Smooth muscle cell (in vitro differentiated cells): ENCODE measurements around the gene MOGAT1. TPM values are rescaled to one million over a fixed set of nuclear protein-coding genes. Genes with fewer than 3 reads are reported as not detected.

Source experiments
- DNase-seq: peaks from one replicate; lab custom pipeline; 2025; ENCODE audit not compliant: unreplicated experiment; lab: John Stamatoyannopoulos, UW
- H2AFZ ChIP-seq: fragments of 200-600 bp; sonication (generic); 2 replicates; pipeline ENCODE4 v1.6.0; 2016; ENCODE audit warnings: antibody characterized with exemption, low read depth, mild to moderate bottlenecking
- H3F3A ChIP-seq: fragments of 200-600 bp; sonication (generic); 2 replicates; pipeline ENCODE4 v1.6.0; 2017; ENCODE audit warnings: antibody characterized with exemption, low read depth
- H3K27ac ChIP-seq: fragments of 200-600 bp; sonication (generic); 2 replicates; pipeline ENCODE4 v1.5.1; 2016; ENCODE audit warnings: low read depth, mild to moderate bottlenecking
- H3K27me3 ChIP-seq: fragments of 200-600 bp; sonication (generic); 2 replicates; pipeline ENCODE4 v1.6.1; 2016; ENCODE audit warnings: low read depth, mild to moderate bottlenecking
- H3K36me3 ChIP-seq: fragments of 200-600 bp; sonication (generic); 2 replicates; pipeline ENCODE4 v1.5.1; 2016; ENCODE audit warnings: low read depth
- H3K4me1 ChIP-seq: fragments of 200-600 bp; sonication (generic); 2 replicates; pipeline ENCODE4 v1.5.1; 2016; ENCODE audit warnings: low read depth
- H3K4me2 ChIP-seq: fragments of 200-600 bp; sonication (generic); 2 replicates; pipeline ENCODE4 v1.6.0; 2016; ENCODE audit warnings: mild to moderate bottlenecking
- H3K4me3 ChIP-seq: fragments of 200-600 bp; sonication (generic); 2 replicates; pipeline ENCODE4 v1.5.1; 2016; ENCODE audit warnings: mild to moderate bottlenecking
- H3K79me2 ChIP-seq: fragments of 200-600 bp; sonication (generic); 2 replicates; pipeline ENCODE4 v1.6.0; 2016; ENCODE audit warnings: low read depth, mild to moderate bottlenecking
- H3K9ac ChIP-seq: fragments of 200-600 bp; sonication (generic); 2 replicates; pipeline ENCODE4 v1.6.0; 2016; ENCODE audit warnings: low read depth
- H3K9me3 ChIP-seq: fragments of 200-600 bp; sonication (generic); replicated peaks from 2 replicates; pipeline ENCODE4 v1.5.1; 2016; ENCODE audit warnings: low read depth
- H4K20me1 ChIP-seq: fragments of 200-600 bp; sonication (generic); 2 replicates; pipeline ENCODE4 v1.6.0; 2016; ENCODE audit warnings: low read depth
- WGBS: methylation state at CpG from one replicate; pipeline ENCODE4 v1.1.7; 2016; ENCODE audit warnings: low lambda C conversion rate; 5-methylcytosine and 5-hydroxymethylcytosine counted together
- polyA plus RNA-seq: library from polyadenylated mRNA; unstranded; fragments of >200 nt; fragmentation: Nextera tagmentation; extraction: Ambion mirVana; gene quantifications from 2 replicates; pipeline ENCODE4 v1.2.1, GENCODE V29; 2016
- total RNA-seq: library from RNA; depleted of rRNA; stranded (reverse); fragments of >200 nt; gene quantifications from 2 replicates; pipeline ENCODE4 v1.2.3, GENCODE V29; 2014
- TF ChIP-seq, protein P1 (sequence below): fragments of 200-600 bp; sonication (generic); IDR thresholded peaks from 2 replicates; pipeline ENCODE4 v1.5.1; 2017; ENCODE audit warnings: borderline replicate concordance, mild to moderate bottlenecking, antibody characterized with exemption; ENCODE audit not compliant: insufficient read depth, poor library complexity, severe bottlenecking

Gene MOGAT1
- total and polyA plus RNA-seq, 2 experiments from 2014 or later = 0.25 TPM; not detected in 1

DNA sequence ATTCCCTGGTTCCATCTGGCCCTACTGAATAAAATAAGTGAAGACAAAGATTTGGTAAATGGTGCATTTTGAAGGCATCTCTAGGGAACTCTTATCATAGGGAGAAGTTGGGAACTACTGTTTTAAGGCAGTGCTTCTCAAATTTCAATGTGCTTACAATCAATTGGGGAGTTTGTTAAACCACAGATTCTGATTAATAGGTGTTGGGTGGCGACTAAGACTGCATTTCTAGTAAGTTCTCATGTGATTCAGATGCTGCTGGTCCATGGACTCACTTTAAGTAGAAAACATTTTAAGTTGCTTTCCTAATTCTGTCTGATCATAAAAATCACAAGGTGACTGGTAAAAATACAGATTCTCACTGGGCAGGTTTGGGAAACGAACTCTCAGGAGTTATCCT lies 30.1 kb upstream of the MOGAT1 start:
- Histone ChIP-seq H3K4me3 (no peak overlapping the region), H3K9me3 (no peaks in the 10 kb centered on the region), H3K4me2 (no peak overlapping the region), H3K36me3 (peaks cover 32% of the 10 kb centered on the region), H3K79me2 (peaks cover 8% of the 10 kb centered on the region), H3F3A (no peaks in the 10 kb centered on the region), H4K20me1 (no peaks in the 10 kb centered on the region), H3K27me3 (no peaks in the 10 kb centered on the region), H3K9ac (no peak overlapping the region), H2AFZ (no peak overlapping the region), H3K27ac (no peak overlapping the region), H3K4me1 (no peaks in the 10 kb centered on the region)
- DNase-seq = no peak
- TF ChIP-seq, protein P1, sequence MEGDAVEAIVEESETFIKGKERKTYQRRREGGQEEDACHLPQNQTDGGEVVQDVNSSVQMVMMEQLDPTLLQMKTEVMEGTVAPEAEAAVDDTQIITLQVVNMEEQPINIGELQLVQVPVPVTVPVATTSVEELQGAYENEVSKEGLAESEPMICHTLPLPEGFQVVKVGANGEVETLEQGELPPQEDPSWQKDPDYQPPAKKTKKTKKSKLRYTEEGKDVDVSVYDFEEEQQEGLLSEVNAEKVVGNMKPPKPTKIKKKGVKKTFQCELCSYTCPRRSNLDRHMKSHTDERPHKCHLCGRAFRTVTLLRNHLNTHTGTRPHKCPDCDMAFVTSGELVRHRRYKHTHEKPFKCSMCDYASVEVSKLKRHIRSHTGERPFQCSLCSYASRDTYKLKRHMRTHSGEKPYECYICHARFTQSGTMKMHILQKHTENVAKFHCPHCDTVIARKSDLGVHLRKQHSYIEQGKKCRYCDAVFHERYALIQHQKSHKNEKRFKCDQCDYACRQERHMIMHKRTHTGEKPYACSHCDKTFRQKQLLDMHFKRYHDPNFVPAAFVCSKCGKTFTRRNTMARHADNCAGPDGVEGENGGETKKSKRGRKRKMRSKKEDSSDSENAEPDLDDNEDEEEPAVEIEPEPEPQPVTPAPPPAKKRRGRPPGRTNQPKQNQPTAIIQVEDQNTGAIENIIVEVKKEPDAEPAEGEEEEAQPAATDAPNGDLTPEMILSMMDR = no peak
- WGBS = 92% methylated on average over 2 of the region's 2 CpGs

DNA sequence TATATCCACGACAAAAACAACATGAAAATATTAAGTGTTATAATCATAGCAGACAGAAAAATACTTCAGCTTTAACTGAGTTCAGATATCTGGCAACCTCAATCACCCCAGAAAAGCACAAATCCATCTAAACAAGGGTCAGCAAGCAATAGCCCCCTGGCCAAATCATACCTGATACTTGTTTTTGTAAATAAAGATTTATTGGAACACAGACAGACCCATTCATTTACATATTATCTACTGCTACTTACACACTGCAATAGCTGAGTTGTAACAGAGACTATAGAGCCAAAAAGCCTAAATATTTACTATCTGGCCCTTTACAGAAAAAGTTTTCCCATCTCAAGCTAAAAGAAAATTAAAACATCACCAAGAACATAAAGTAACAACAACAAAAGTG lies 28.3 kb upstream of the MOGAT1 start:
- H3K4me3 ChIP-seq = no peak overlapping the region
- no peak overlapping the region for H2AFZ ChIP-seq
- no peaks in the 10 kb centered on the region for H3F3A ChIP-seq
- H3K9me3 ChIP-seq = no peaks in the 10 kb centered on the region
- H3K9ac ChIP-seq = no peak overlapping the region
- WGBS = 92% methylated on average over 1 of the region's 1 CpG
- no peak overlapping the region for H3K27ac ChIP-seq
- H3K4me2 ChIP-seq = no peak overlapping the region
- no peaks in the 10 kb centered on the region for H3K27me3 ChIP-seq
- peaks cover 24% of the 10 kb centered on the region for H3K36me3 ChIP-seq
- no peak for DNase-seq
- TF ChIP-seq, protein P1 = no peak
- H3K79me2 ChIP-seq = peaks cover 8% of the 10 kb centered on the region
- H4K20me1 ChIP-seq = no peaks in the 10 kb centered on the region
- no peaks in the 10 kb centered on the region for H3K4me1 ChIP-seq

DNA sequence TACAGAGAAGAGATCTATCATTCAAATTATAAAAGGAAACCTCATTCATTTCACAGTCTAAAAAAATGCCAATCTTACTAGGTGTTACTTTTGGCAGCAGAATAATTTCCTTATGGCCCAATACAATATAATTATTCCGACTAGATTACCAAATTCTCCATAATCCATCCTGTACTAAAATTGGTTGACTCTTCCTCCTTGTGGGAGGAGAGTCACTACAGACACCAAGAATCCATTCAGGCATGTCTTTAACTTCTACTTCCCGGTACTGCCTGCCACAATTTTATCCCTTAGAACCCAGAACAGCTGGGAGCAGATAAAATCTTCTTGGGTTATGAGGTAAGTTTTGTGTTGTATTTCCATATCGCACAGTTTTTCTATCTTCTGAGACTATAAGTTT lies 25.4 kb upstream of the MOGAT1 start:
- H3K9me3 ChIP-seq = no peaks in the 10 kb centered on the region
- DNase-seq = no peak
- no peaks in the 10 kb centered on the region for H3F3A ChIP-seq
- H3K4me2 ChIP-seq = no peak overlapping the region
- H3K79me2 ChIP-seq = peaks cover 24% of the 10 kb centered on the region
- H2AFZ ChIP-seq = no peak overlapping the region
- no peak overlapping the region for H3K4me3 ChIP-seq
- no peaks in the 10 kb centered on the region for H4K20me1 ChIP-seq
- 92% methylated on average over 3 of the region's 3 CpGs for WGBS
- H3K4me1 ChIP-seq = no peaks in the 10 kb centered on the region
- H3K27me3 ChIP-seq = no peaks in the 10 kb centered on the region
- no peak overlapping the region for H3K9ac ChIP-seq
- no peak overlapping the region for H3K27ac ChIP-seq
- TF ChIP-seq, protein P1 = no peak
- H3K36me3 ChIP-seq = peaks cover 17% of the 10 kb centered on the region

DNA sequence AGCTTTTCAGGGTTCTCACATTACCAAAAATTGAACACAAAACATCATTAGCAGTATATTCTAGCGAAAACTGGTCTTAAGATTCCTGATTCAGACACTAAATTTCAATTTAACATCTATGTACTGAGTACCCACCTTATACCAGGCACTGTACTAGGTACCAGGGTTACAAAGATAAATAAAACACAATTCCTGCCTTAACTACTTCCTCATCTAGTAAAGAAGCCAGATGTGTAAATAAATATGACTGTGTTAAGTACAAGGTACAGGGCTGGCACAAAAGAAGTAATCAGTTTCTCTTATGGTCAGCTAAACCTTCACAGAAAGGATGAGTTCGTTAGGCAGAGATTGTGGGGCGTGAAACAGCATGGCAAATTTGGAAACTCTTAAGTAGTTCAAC lies 21.7 kb upstream of the MOGAT1 start:
- H3K27ac ChIP-seq = no peak overlapping the region
- H3K9ac ChIP-seq = no peak overlapping the region
- peaks cover 60% of the 10 kb centered on the region for H3K79me2 ChIP-seq
- peaks cover 12% of the 10 kb centered on the region for H3K36me3 ChIP-seq
- H4K20me1 ChIP-seq = no peaks in the 10 kb centered on the region
- H3F3A ChIP-seq = no peaks in the 10 kb centered on the region
- H3K4me1 ChIP-seq = peaks cover 7% of the 10 kb centered on the region
- H3K4me3 ChIP-seq = no peak overlapping the region
- no peak overlapping the region for H3K4me2 ChIP-seq
- TF ChIP-seq, protein P1 = no peak
- H3K9me3 ChIP-seq = no peaks in the 10 kb centered on the region
- DNase-seq = no peak
- no peak overlapping the region for H2AFZ ChIP-seq
- H3K27me3 ChIP-seq = no peaks in the 10 kb centered on the region
- 94% methylated on average over 3 of the region's 3 CpGs for WGBS
